ENCODE data around the gene VSX2.
A peak's percentile ranks its signal among the peaks of the same experiment; 100 is the strongest.

VSX2 gene

GRCh38 chr14:74221741-74222140 lies 17.5 kb upstream of the VSX2 start:
- no peak for DNase-seq (ENCODE audit: low read depth in 2 of 2)

DNA sequence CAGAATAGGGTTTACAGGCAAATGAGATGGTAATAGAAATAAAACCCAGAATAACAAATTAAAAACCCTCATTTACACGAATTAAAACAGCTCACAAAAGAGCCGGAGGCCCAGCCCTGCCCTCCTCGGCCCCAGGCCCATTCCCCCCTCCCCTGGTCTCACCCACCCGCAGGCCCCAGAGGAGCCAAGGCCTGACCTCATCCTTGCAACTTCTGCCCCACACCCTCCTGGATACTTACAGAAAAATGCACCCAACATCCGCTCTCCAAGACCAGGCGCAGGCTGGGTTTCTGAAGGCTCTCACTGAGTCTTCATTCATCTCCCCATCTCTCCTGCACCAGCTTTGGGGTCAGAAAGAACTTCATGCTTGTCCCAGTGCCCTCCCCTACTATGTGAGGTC lies 16.2 kb upstream of the VSX2 start:
- DNase-seq (ENCODE audit: low read depth in 2 of 2) = no peak

- DNase-seq (ENCODE audit: low read depth in 2 of 2) = no peak
Measured at GRCh38 chr14:74231784-74232183, 7.5 kb upstream of the VSX2 start.

DNA sequence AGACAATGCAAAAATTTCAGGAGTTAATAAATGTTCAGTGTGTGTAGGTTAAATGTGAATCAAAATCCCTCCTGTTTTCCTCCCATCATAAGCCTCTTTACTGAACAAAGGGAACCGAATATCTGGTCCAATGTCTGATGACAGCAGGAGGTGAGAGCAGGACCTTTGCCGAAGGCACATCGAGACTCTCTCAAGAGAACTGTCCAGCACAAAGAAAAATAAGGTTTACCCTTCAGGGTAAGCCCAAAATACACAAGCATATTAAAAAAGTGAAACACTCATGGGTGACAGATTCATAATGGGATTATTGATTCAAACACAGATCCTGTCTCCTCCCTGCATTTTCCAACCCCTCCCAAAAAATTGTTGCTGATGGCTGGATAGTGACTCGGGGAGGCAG lies 4.2 kb upstream of the VSX2 start:
- DNase-seq (ENCODE audit: low read depth in 2 of 2) = no peak

GRCh38 chr14:74237441-74237840 lies 1.8 kb upstream of the VSX2 start:
- no peak for DNase-seq (ENCODE audit: low read depth in 2 of 2)

DNA sequence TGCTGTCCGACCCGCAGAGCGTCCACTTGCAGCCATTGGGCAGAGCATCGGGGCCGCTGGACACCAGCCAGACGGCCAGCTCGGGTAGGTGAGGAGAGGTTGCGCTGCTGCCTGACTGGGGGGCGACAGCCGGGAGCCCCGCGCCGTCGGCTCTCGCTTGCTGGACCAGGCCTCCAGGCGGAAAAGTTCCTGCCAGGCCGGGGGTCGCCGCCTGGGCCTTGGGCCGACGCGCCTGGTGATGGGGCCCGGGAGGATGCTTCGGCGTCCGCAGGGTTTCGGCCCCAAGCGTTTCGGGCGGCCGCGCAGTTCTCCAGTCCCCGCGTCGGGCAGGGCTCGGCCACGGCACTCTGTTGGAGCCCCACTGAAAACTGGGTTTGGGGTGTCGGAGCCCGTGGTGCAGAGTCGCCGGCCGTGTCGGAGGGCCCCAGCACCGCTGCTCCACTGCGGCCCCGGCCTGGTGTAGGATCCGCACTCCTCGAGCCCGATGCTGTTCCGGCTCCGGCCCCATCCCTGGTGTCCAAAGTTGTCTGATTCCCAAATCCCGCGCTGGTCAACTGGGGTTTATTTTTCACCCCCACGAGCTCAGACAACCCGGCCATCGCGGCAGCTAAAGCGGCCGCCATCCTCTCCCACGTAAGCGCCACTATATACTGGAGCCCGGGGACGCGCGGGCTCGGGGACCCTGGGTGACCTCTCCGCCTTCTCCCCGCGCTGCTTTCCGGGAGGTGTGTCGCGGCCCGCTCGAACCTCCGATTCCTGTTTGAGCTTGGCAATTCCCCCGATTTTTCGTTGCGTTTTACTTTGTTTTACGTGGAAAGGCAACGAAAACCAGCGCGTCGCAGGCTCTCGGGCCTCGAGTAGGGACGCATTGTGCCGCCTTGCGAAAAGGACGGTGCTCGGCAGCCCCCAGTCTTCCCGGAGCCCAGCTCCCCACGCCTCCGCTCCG lies 872 bp downstream of the VSX2 start:
- no peak for DNase-seq (ENCODE audit: low read depth in 2 of 2)

DNA sequence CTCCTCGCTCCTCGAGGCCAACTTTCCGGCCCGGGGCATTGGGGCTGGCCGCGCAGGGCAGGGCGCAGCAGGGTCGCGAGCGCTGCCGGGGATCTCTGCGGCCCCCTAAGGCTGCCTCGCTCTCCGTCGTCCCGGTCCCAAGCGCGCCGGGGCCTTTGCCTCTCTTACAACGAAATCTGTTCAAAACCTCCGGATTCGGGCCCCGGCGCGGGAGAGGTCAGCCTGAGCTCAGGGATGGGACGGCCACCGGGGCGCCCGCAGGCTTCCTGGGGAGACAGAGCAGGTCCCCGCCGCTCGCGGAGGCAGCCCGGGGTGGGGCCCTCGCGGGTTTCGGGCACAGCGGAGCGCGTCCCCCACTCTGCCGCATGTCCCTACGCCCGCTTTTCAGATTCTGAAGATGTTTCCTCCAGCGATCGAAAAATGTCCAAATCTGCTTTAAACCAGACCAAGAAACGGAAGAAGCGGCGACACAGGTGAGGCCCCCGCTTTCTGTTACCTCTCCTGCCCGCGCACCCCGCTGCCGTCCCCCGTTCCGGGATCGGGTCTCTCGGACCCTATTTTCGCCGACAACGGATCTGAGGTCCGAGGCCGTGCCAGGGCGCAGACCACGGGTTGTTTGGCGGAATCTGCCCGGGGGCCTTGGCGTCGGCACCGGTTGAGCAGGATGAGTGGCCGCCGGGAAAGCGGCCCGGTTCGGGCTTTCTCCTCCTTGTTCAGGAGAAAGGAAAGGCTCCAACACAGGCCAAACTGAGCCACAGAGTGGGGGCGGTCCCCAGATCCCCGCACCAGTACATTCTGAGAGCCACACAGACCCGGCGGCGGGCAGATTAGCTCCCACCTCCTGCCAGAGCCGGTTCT lies 1.8 kb downstream of the VSX2 start:
- DNase-seq (ENCODE audit: low read depth in 2 of 2) = no peak

DNA sequence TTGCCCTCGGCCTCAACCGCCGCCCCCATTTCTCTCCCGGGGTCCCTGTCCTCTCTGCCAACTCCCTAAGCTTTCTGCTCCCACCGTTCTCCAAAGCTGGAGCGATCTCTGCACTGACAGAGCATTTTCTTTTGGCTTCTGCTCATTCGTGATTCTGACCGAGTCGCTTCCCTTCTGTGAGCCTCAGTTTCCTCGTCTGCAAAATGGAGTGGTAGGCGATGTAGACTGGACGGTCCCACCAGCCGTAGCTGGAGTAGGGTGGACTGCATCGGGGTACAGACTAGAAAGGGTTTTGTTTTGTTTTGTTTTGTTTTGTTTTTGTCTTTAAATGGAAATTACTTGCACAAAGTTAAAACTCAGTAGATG lies 2.4 kb downstream of the VSX2 start:
- no peak for DNase-seq (ENCODE audit: low read depth in 2 of 2)

DNA sequence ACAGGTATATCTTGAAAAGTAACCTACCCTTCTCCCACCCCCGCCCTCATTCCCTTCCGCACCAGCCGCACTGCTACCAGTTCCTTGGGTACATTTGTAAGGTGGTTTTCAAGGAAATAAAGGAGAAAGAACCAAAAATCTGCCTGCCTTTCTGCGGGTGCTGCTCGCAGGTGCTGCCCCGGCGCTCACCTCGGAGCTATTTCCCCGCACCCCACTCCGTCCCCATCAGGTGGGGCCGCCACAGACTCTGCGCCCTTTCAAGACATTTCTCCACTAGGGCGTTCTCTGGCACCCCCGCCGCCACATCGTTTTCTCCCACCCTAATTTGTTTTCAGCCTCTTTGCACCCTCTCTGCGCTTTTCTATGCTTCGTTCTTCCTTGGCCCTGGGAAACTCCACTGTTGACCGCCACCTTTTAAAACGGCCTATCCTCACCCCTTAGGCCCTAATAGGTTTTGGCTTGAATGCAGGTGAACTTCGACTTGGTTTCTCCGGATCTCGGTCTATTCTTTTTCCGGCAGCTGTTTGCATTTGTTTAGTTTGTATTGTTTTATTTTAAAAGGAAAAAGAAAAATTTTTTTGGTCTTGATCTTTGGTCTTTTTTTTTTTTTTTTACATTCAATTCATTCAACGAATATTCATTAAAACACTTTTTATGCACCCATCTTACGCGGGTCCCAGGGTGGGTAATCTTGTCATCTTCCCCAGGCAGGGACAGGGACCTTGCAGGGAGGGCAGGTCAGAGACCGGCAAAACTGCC lies 3.0 kb downstream of the VSX2 start:
- no peak for DNase-seq (ENCODE audit: low read depth in 2 of 2)

GRCh38 chr14:74242780-74243042 lies 3.5 kb downstream of the VSX2 start:
- no peak for DNase-seq (ENCODE audit: low read depth in 2 of 2)

DNA sequence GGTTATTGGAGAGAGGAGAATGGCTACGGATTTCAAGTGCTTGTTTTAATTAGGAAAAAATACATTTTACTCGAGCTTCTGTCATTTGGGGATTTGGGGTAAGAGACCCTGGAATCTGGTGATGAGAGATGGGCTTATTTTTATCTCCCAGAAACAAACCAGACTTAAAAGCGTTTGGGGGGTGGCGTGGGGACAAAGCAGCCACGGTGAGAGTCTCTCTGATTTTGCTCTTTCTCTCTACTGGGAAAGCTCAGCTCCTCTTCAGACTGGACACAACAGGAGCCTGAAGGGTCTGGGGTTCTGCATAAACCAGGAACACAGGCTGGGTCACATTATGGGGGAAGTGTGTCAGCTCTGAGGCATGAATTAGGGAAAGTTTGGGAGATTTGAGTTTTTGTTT lies 3.8 kb downstream of the VSX2 start:
- DNase-seq (ENCODE audit: low read depth in 2 of 2) = no peak

GRCh38 chr14:74244115-74244514 lies 4.9 kb downstream of the VSX2 start:
- no peak for DNase-seq (ENCODE audit: low read depth in 2 of 2)

DNA sequence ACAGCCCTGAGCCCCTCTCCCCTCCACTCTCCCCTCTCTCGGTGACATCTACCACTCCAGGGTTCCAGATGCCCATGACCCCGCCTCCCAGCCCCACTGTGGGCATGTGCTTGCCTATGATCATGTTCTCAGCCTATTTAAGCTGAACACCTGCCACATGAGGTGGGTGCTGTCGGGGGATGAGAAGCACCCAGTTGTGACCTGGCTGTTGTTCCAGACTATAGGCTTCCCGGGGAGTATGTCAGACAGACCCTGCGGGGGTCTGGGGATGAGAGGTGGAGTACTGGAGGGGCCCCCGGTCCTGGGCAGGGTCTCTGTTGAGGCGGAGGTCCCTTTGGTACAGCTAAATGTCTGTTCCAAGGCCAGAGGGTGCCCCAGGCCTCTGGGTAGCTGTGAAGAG lies 6.0 kb downstream of the VSX2 start:
- no peak for DNase-seq (ENCODE audit: low read depth in 2 of 2)

GRCh38 chr14:74246542-74246941 lies 7.3 kb downstream of the VSX2 start:
- no peak for DNase-seq (ENCODE audit: low read depth in 2 of 2)

- DNase-seq (ENCODE audit: low read depth in 2 of 2) = no peak
Measured at GRCh38 chr14:74248017-74248416, 8.8 kb downstream of the VSX2 start.

GRCh38 chr14:74249433-74250375 lies 10.5 kb downstream of the VSX2 start:
- no peak for DNase-seq (ENCODE audit: low read depth in 2 of 2)

- DNase-seq (ENCODE audit: low read depth in 2 of 2) = no peak
Measured at GRCh38 chr14:74255281-74255680, 16.0 kb downstream of the VSX2 start.

DNA sequence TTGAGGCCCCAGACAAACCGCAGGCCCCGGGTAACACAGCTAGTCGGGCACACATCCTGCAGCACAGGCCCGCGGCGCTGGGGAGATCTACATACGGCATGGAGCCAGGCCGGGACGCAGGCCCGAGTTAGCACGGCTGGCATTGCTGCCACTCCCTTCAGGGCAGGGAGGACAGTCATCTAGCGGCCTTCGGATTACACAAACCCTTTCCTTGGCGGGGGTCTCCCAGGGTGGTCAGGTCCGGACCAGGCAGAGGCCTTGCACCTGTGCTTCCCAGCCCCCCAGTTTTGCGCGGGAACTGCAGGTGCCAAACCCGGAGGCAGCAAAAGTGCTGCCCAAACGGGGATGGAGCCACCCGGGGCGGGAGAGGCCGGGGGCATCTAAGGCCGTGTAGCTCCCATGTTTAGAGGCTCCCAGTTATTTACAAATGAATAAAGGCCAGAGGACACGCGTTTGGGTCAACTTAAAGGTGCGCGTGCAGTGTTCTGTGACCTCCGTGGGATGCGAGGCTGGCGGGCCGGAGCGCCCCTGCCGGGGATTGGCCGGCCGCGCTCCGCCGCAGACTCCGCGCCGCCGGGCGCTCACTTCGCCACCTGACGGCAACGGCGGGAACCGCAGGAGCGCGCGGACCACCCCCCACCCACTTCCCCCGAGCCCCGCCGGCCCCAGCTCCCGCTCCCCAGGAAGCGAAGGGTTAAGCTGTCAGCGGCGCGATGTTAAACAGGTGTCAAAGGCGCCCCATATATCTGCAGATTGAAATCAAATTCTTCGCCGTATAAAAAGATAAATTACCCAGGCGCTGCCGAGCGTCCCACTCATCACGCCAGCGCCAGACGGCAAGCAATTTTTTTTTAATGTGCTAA lies 18.1 kb downstream of the VSX2 start:
- peak; percentile 15 to 38 for DNase-seq (ENCODE audit: low read depth in 2 of 2)

- no peak for DNase-seq (ENCODE audit: low read depth in 2 of 2)
Measured at GRCh38 chr14:74257941-74258763, 18.9 kb downstream of the VSX2 start.

DNA sequence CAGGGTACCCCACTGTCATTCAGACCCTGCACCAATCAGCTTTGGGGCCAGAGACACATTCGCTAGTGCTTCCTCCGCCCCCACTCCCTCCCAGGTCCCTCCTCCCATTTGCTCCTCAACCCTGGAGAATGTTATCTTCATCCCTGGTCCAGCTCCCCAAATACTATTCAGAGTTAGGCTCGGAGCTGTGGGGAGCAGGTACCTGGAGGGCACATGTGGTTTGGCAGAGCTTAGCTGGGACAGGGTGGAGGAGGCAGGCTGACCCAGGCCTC lies 19.5 kb downstream of the VSX2 start:
- no peak for DNase-seq (ENCODE audit: low read depth in 2 of 2)
